Smooth muscle cell (in vitro differentiated cells): ENCODE data around the gene KIAA0408. TPM values are rescaled to one million over a fixed set of nuclear protein-coding genes. Genes with fewer than 3 reads are reported as not detected.

Experiments
- DNase-seq: peaks from one replicate; lab custom pipeline; 2025; ENCODE audit not compliant: unreplicated experiment; lab: John Stamatoyannopoulos, UW
- H2AFZ ChIP-seq: fragments of 200-600 bp; sonication (generic); 2 replicates; pipeline ENCODE4 v1.6.0; 2016; ENCODE audit warnings: antibody characterized with exemption, low read depth, mild to moderate bottlenecking
- H3F3A ChIP-seq: fragments of 200-600 bp; sonication (generic); 2 replicates; pipeline ENCODE4 v1.6.0; 2017; ENCODE audit warnings: antibody characterized with exemption, low read depth
- H3K27ac ChIP-seq: fragments of 200-600 bp; sonication (generic); 2 replicates; pipeline ENCODE4 v1.5.1; 2016; ENCODE audit warnings: low read depth, mild to moderate bottlenecking
- H3K27me3 ChIP-seq: fragments of 200-600 bp; sonication (generic); 2 replicates; pipeline ENCODE4 v1.6.1; 2016; ENCODE audit warnings: low read depth, mild to moderate bottlenecking
- H3K36me3 ChIP-seq: fragments of 200-600 bp; sonication (generic); 2 replicates; pipeline ENCODE4 v1.5.1; 2016; ENCODE audit warnings: low read depth
- H3K4me1 ChIP-seq: fragments of 200-600 bp; sonication (generic); 2 replicates; pipeline ENCODE4 v1.5.1; 2016; ENCODE audit warnings: low read depth
- H3K4me2 ChIP-seq: fragments of 200-600 bp; sonication (generic); 2 replicates; pipeline ENCODE4 v1.6.0; 2016; ENCODE audit warnings: mild to moderate bottlenecking
- H3K4me3 ChIP-seq: fragments of 200-600 bp; sonication (generic); 2 replicates; pipeline ENCODE4 v1.5.1; 2016; ENCODE audit warnings: mild to moderate bottlenecking
- H3K79me2 ChIP-seq: fragments of 200-600 bp; sonication (generic); 2 replicates; pipeline ENCODE4 v1.6.0; 2016; ENCODE audit warnings: low read depth, mild to moderate bottlenecking
- H3K9ac ChIP-seq: fragments of 200-600 bp; sonication (generic); 2 replicates; pipeline ENCODE4 v1.6.0; 2016; ENCODE audit warnings: low read depth
- H3K9me3 ChIP-seq: fragments of 200-600 bp; sonication (generic); replicated peaks from 2 replicates; pipeline ENCODE4 v1.5.1; 2016; ENCODE audit warnings: low read depth
- H4K20me1 ChIP-seq: fragments of 200-600 bp; sonication (generic); 2 replicates; pipeline ENCODE4 v1.6.0; 2016; ENCODE audit warnings: low read depth
- CTCF ChIP-seq: fragments of 200-600 bp; sonication (generic); IDR thresholded peaks from 2 replicates; pipeline ENCODE4 v1.5.1; 2017; ENCODE audit warnings: borderline replicate concordance, mild to moderate bottlenecking, antibody characterized with exemption; ENCODE audit not compliant: insufficient read depth, poor library complexity, severe bottlenecking
- WGBS: methylation state at CpG from one replicate; pipeline ENCODE4 v1.1.7; 2016; ENCODE audit warnings: low lambda C conversion rate; 5-methylcytosine and 5-hydroxymethylcytosine counted together
- polyA plus RNA-seq: library from polyadenylated mRNA; unstranded; fragments of >200 nt; fragmentation: Nextera tagmentation; extraction: Ambion mirVana; gene quantifications from 2 replicates; pipeline ENCODE4 v1.2.1, GENCODE V29; 2016
- total RNA-seq: library from RNA; depleted of rRNA; stranded (reverse); fragments of >200 nt; gene quantifications from 2 replicates; pipeline ENCODE4 v1.2.3, GENCODE V29; 2014

Gene KIAA0408
- total and polyA plus RNA-seq, 2 experiments from 2014 or later: 2.8 to 8.9 TPM

- no peaks in the 10 kb centered on the region for H3K36me3 ChIP-seq
- H3K4me3 ChIP-seq: no peak overlapping the region
- H3K9me3 ChIP-seq: no peaks in the 10 kb centered on the region
- peaks cover 8% of the 10 kb centered on the region for H3F3A ChIP-seq
- TF ChIP-seq CTCF: no peak
- H3K4me1 ChIP-seq: peaks cover 16% of the 10 kb centered on the region
- no peak overlapping the region for H3K4me2 ChIP-seq
- H3K27me3 ChIP-seq: no peaks in the 10 kb centered on the region
- WGBS: 55% methylated on average over 5 of the region's 5 CpGs
- no peak overlapping the region for H3K9ac ChIP-seq
- no peaks in the 10 kb centered on the region for H4K20me1 ChIP-seq
- peak overlapping the region; percentile 64 for H3K27ac ChIP-seq
- no peak overlapping the region for H2AFZ ChIP-seq
- DNase-seq: no peak
- no peaks in the 10 kb centered on the region for H3K79me2 ChIP-seq
These were observed 3.9 kb upstream of the KIAA0408 start for GRCh38 chr6:127463056-127463455.

- TF ChIP-seq CTCF: no peak
These were observed 3.2 kb upstream of the KIAA0408 start for GRCh38 chr6:127462376-127462775.

GRCh38 chr6:127460465-127460864 lies 1.3 kb upstream of the KIAA0408 start:
- peaks cover 20% of the 10 kb centered on the region for H3K4me1 ChIP-seq
- no peak overlapping the region for H2AFZ ChIP-seq
- H3K27ac ChIP-seq: no peak overlapping the region
- no peak overlapping the region for H3K9ac ChIP-seq
- H3K79me2 ChIP-seq: no peaks in the 10 kb centered on the region
- H3K36me3 ChIP-seq: no peaks in the 10 kb centered on the region
- H3K4me2 ChIP-seq: no peak overlapping the region
- H4K20me1 ChIP-seq: no peaks in the 10 kb centered on the region
- WGBS: 76% methylated on average over 1 of the region's 1 CpG
- no peak for TF ChIP-seq CTCF
- H3K27me3 ChIP-seq: no peaks in the 10 kb centered on the region
- no peak for DNase-seq
- H3K4me3 ChIP-seq: no peak overlapping the region
- no peaks in the 10 kb centered on the region for H3K9me3 ChIP-seq
- peaks cover 17% of the 10 kb centered on the region for H3F3A ChIP-seq

More at GRCh38 chr6:127462376-127462775, 3.2 kb upstream of the KIAA0408 start:
- H2AFZ ChIP-seq: no peak overlapping the region
- H3K36me3 ChIP-seq: no peaks in the 10 kb centered on the region
- H3K4me1 ChIP-seq: peaks cover 20% of the 10 kb centered on the region
- no peaks in the 10 kb centered on the region for H4K20me1 ChIP-seq
- H3K4me2 ChIP-seq: no peak overlapping the region
- H3K4me3 ChIP-seq: no peak overlapping the region
- H3K9ac ChIP-seq: no peak overlapping the region
- H3F3A ChIP-seq: peaks cover 13% of the 10 kb centered on the region
- DNase-seq: no peak
- no peaks in the 10 kb centered on the region for H3K27me3 ChIP-seq
- H3K27ac ChIP-seq: peak overlapping the region; percentile 64
- no peaks in the 10 kb centered on the region for H3K79me2 ChIP-seq
- H3K9me3 ChIP-seq: no peaks in the 10 kb centered on the region
- WGBS: 82% methylated on average over 2 of the region's 2 CpGs

GRCh38 chr6:127458817-127459216 lies 372 bp downstream of the KIAA0408 start:
- 22% methylated on average over 4 of the region's 4 CpGs for WGBS
- Histone ChIP-seq H3K36me3 (no peaks in the 10 kb centered on the region), H3K27ac (peak overlapping the region; percentile 93), H3K9me3 (no peaks in the 10 kb centered on the region), H3F3A (peaks cover 16% of the 10 kb centered on the region), H3K4me2 (peak overlapping the region; percentile 79), H2AFZ (peak overlapping the region; percentile 78), H3K4me3 (peak overlapping the region; percentile 51), H3K9ac (peak overlapping the region; percentile 74), H3K4me1 (peaks cover 20% of the 10 kb centered on the region), H3K27me3 (no peaks in the 10 kb centered on the region), H3K79me2 (peaks cover 6% of the 10 kb centered on the region), H4K20me1 (no peaks in the 10 kb centered on the region)
- no peak for DNase-seq
- TF ChIP-seq CTCF: no peak
